Osteocyte (in vitro differentiated cells): ENCODE data around the gene OVCA2. TPM values are rescaled to one million over a fixed set of nuclear protein-coding genes. Genes with fewer than 3 reads are reported as not detected.

Experiments
- DNase-seq: peaks from one replicate; pipeline ENCODE4 v3.0.0; 2021; ENCODE audit warnings: mixed read lengths; ENCODE audit not compliant: unreplicated experiment; ENCODE audit errors: extremely low spot score
- H3K27ac Mint-ChIP-seq: one replicate; pipeline ENCODE4 v1.8.0; 2021; ENCODE audit warnings: mild to moderate bottlenecking, mixed read lengths; ENCODE audit not compliant: unreplicated experiment
- H3K27me3 Mint-ChIP-seq: one replicate; pipeline ENCODE4 v1.8.0; 2021; ENCODE audit warnings: mixed read lengths; ENCODE audit not compliant: unreplicated experiment
- H3K36me3 Mint-ChIP-seq: one replicate; pipeline ENCODE4 v1.8.0; 2021; ENCODE audit warnings: mixed read lengths; ENCODE audit not compliant: unreplicated experiment
- H3K4me1 Mint-ChIP-seq: one replicate; pipeline ENCODE4 v1.8.0; 2021; ENCODE audit warnings: mixed read lengths; ENCODE audit not compliant: unreplicated experiment
- H3K4me3 Mint-ChIP-seq: one replicate; pipeline ENCODE4 v1.8.0; 2021; ENCODE audit warnings: mild to moderate bottlenecking, moderate library complexity, mixed read lengths; ENCODE audit not compliant: unreplicated experiment
- H3K9me3 Mint-ChIP-seq: one replicate; pipeline ENCODE4 v1.8.0; 2021; ENCODE audit warnings: mixed read lengths; ENCODE audit not compliant: unreplicated experiment
- microRNA-seq: library from miRNA; unstranded; fragments of <30 nt; microRNA quantifications from one replicate; pipeline ENCODE4 v1.1.0, GENCODE V29; 2020; ENCODE audit not compliant: unreplicated experiment
- total RNA-seq: library from RNA; stranded (reverse); gene quantifications from 2 replicates; pipeline ENCODE4 v1.2.1, GENCODE V29; 2021
- TF ChIP-seq, protein P1 (sequence below): fragments of 200-600 bp; sonication (generic); IDR thresholded peaks from 2 replicates; pipeline ENCODE4 v1.5.0; 2021; ENCODE audit warnings: antibody characterized with exemption, mild to moderate bottlenecking, moderate library complexity

OVCA2 gene
- total RNA-seq, 1 donor from 2014 or later, result 33.2 TPM

DNA sequence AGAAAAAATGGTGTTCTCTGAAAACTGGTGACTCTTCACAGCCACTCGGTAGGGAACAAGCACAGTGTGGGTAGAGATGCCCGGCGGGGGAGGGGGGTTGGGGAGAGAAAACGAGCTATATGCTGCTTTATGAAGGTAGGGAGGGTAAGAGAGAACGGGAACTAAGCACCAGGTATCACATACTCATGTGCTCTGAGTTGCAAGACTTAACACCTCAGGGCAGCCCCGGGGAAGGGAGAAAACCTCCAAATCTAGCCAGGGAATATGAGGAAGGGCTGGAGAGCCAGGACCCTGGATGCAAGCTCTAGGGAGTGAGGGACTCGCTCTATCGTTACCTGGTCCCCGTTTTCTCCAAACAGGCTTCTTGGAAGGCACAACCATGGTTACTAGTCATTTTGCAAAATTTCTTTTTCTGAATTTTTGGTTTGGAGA, 48.4 kb downstream of the OVCA2 start:
- TF ChIP-seq, protein P1, sequence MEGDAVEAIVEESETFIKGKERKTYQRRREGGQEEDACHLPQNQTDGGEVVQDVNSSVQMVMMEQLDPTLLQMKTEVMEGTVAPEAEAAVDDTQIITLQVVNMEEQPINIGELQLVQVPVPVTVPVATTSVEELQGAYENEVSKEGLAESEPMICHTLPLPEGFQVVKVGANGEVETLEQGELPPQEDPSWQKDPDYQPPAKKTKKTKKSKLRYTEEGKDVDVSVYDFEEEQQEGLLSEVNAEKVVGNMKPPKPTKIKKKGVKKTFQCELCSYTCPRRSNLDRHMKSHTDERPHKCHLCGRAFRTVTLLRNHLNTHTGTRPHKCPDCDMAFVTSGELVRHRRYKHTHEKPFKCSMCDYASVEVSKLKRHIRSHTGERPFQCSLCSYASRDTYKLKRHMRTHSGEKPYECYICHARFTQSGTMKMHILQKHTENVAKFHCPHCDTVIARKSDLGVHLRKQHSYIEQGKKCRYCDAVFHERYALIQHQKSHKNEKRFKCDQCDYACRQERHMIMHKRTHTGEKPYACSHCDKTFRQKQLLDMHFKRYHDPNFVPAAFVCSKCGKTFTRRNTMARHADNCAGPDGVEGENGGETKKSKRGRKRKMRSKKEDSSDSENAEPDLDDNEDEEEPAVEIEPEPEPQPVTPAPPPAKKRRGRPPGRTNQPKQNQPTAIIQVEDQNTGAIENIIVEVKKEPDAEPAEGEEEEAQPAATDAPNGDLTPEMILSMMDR, result no peak
- no peak for DNase-seq
- H3K4me3 Mint-ChIP-seq, result no peak overlapping the region
- H3K9me3 Mint-ChIP-seq, result no peaks in the 10 kb centered on the region
- peaks cover 55% of the 10 kb centered on the region for H3K4me1 Mint-ChIP-seq
- no peaks in the 10 kb centered on the region for H3K27me3 Mint-ChIP-seq
- peaks cover 1% of the 10 kb centered on the region for H3K36me3 Mint-ChIP-seq
- peak overlapping the region; percentile 96 for H3K27ac Mint-ChIP-seq

DNA sequence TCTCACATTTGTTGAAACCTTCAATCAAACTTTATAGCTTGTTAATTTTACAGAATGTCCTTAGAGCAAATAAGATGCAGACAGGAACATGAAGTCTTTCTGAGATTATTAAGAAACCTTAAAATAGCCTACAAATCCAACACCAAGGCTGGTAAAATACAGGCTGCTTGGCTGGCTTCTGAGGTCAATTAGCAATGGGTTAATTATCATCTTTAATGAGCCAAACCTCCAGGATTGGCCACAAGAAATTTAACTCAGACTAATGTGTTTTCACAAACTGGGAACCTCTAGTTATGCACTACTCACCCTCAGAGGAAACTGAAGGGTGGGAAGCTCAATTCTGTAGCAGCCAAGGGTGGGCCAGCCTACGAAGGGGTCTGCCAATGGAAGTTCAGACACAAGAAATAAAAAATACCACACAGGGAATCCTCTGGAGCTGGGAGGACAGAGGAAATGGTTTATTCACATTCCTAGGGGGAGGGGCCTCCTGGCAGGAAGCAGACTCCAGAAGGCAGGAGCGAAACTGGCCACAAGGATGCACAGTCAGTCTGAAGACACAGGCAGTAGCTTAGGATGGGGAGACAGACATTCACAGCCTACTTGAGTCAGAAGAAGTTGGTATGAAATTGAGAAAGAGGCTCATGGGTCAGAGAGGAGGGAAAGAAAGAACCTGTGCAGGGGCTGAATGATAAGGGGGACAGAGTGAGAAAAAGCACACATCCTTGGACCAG, 49.1 kb downstream of the OVCA2 start:
- H3K9me3 Mint-ChIP-seq, result no peaks in the 10 kb centered on the region
- H3K27ac Mint-ChIP-seq, result peak overlapping the region; percentile 54
- no peak for DNase-seq
- H3K36me3 Mint-ChIP-seq, result peaks cover 1% of the 10 kb centered on the region
- H3K4me1 Mint-ChIP-seq, result peaks cover 54% of the 10 kb centered on the region
- no peak overlapping the region for H3K4me3 Mint-ChIP-seq
- TF ChIP-seq, protein P1, result peak; percentile 56
- no peaks in the 10 kb centered on the region for H3K27me3 Mint-ChIP-seq

DNA sequence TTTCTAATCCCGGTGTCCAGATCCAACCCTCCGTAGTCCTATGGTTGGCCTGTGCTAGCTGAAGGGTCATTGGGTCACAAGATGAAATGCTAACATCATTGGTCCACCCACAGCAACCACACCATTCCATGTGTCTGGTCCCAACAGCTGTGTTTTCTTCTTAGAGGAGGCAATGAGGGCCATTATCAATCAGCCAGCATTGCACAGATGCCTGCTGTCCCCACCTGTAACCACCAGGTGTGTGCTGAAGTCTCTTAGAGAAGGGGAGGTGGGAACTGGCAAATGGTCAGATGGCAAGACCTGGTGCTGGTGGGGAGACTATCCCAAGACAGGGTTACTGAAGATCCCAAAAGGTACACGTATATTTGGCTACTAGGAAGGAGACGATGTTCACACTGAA, 50.4 kb downstream of the OVCA2 start:
- Mint-ChIP-seq H3K27me3 (no peaks in the 10 kb centered on the region), H3K27ac (peak overlapping the region; percentile 31), H3K4me1 (peaks cover 46% of the 10 kb centered on the region), H3K9me3 (no peaks in the 10 kb centered on the region), H3K4me3 (no peak overlapping the region), H3K36me3 (peaks cover 1% of the 10 kb centered on the region)
- DNase-seq, result no peak
- TF ChIP-seq, protein P1, result no peak

Small RNAs within 50 kb of the gene (microRNA-seq; reads per million reads assigned to microRNA genes)
- gene MIR132 (289 reads per million, percentile 67 among the genes with 10 or more reads in this experiment), gene MIR212 (13.7 reads per million, percentile 22 among the genes with 10 or more reads in this experiment)

Other genes with a start within 250 kb of the OVCA2 start
- gene SMYD4, start 212.1 kb upstream of the OVCA2 start, total RNA-seq, result 11.2 and 14.4 TPM in 2 replicates
- 75.3 and 84.8 TPM in 2 replicates for gene RPA1, start 212.0 kb upstream of the OVCA2 start, total RNA-seq
- gene RTN4RL1, start 16.7 kb upstream of the OVCA2 start, total RNA-seq, result 3.7 and 3.8 TPM in 2 replicates
- gene DPH1, start 11.9 kb upstream of the OVCA2 start, total RNA-seq, result 57.3 and 59.0 TPM in 2 replicates
- 3.3 and 3.7 TPM in 2 replicates for gene HIC1, start 13.1 kb downstream of the OVCA2 start, total RNA-seq